ENCODE data around the gene VAPA.
A peak's percentile ranks its signal among the peaks of the same experiment; 100 is the strongest.

GRCh38 chr18:9876867-9877654, 36.8 kb upstream of the VAPA start:
- TF ChIP-seq NFYB (IDR thresholded peaks at IDR 0.05; ENCODE audit: extremely low read depth, insufficient read length) (peak; percentile 4), JUND (IDR thresholded peaks at IDR 0.05; ENCODE audit: borderline replicate concordance, low read depth, low read length) (peak; percentile 88), JUND (tag; IDR thresholded peaks at IDR 0.05; ENCODE audit: borderline replicate concordance, low read depth, low read length) (peak; percentile 94; the same call in 2 of the 3 replicates), MXD1 (CRISPR knock-in tag; IDR thresholded peaks at IDR 0.05; ENCODE audit: borderline replicate concordance, poor library complexity, severe bottlenecking) (no peak), FOXJ3 (CRISPR knock-in tag; IDR thresholded peaks at IDR 0.05) (no peak), ZNF707 (CRISPR knock-in tag; conservative IDR thresholded peaks at IDR 0.05) (no peak), ZNF551 (CRISPR knock-in tag; IDR thresholded peaks at IDR 0.05) (no peak), TEAD1 (CRISPR knock-in tag; IDR thresholded peaks at IDR 0.05) (peak; percentile 93 to 98), HES1 (IDR thresholded peaks at IDR 0.05; ENCODE audit: low read depth) (no peak), ZNF778 (CRISPR knock-in tag; IDR thresholded peaks at IDR 0.05) (no peak), RBBP5 (IDR thresholded peaks at IDR 0.05; ENCODE audit: borderline replicate concordance, insufficient read depth, low read length, poor library complexity, severe bottlenecking) (peak; percentile 91), MAZ (CRISPR knock-in tag; conservative IDR thresholded peaks at IDR 0.05 in 1 of 2, IDR thresholded peaks at IDR 0.05 in 1 of 2) (peak; percentile 54 to 73; a peak in 3 of 4 replicates)
